Stomach (tissue), 4 donors: Measurements from ENCODE around the gene PRKCB.

Experiments
- CTCF ChIP-seq, 7 experiments: fragments of 450-650 bp in 4 of 7; fragments of 200-600 bp in 3 of 7; sonication (generic) in 3 of 7; IDR thresholded peaks; one replicate each; pipeline ENCODE4 v1.5.1; 2016 to 2019; ENCODE audit warnings: antibody characterized with exemption in 7 of 7, control low read depth in 2 of 7, mild to moderate bottlenecking in 1 of 7
- EP300 ChIP-seq: sonication (generic); formaldehyde crosslinking; IDR thresholded peaks from one replicate; pipeline ENCODE4 v1.6.1; 2017; ENCODE audit warnings: antibody characterized with exemption
- POLR2A ChIP-seq, 4 donors: fragments of 450-650 bp; IDR thresholded peaks; one replicate each; pipeline ENCODE4 v1.6.1; 2016; ENCODE audit warnings: antibody characterized with exemption in 4 of 4, control low read depth in 2 of 4, mild to moderate bottlenecking in 1 of 4, moderate library complexity in 1 of 4
- POLR2AphosphoS5 ChIP-seq, 3 donors: sonication (generic); formaldehyde crosslinking; IDR thresholded peaks; one replicate each; pipeline ENCODE4 v1.6.1; 2016; ENCODE audit warnings: antibody characterized with exemption in 3 of 3

- no peak for TF ChIP-seq EP300
- TF ChIP-seq CTCF (IDR thresholded peaks at IDR 0.05): no peak
- no peak for TF ChIP-seq POLR2A (IDR thresholded peaks at IDR 0.05)
- no peak for TF ChIP-seq POLR2AphosphoS5 (IDR thresholded peaks at IDR 0.05)
These were observed 109.5 kb downstream of the PRKCB start for GRCh38 chr16:23945243-23945642.
